HG03175 (cell line): ENCODE results near the gene N4BP2L1.

Experiments
- ATAC-seq: cut with Tn5 transposase; IDR thresholded peaks from one replicate; pipeline ENCODE4 v1.9.1; 2021; ENCODE audit warnings: mild to moderate bottlenecking, moderate library complexity; ENCODE audit not compliant: unreplicated experiment

The N4BP2L1 gene

GRCh38 chr13:32427852-32428580, at the start of gene N4BP2L1:
N4BP2L1 (minus strand) TSS chr13:32428130; CDS start chr13:32428082, 48 bp downstream.
- peak; percentile 70 for ATAC-seq

GRCh38 chr13:32476892-32477291, 49.0 kb upstream of the N4BP2L1 start:
- ATAC-seq: no peak

GRCh38 chr13:32476021-32476731, 48.2 kb upstream of the N4BP2L1 start:
- no peak for ATAC-seq

- no peak for ATAC-seq
Measured at GRCh38 chr13:32474999-32475792, 47.3 kb upstream of the N4BP2L1 start.

- no peak for ATAC-seq
Measured at GRCh38 chr13:32473650-32474049, 45.7 kb upstream of the N4BP2L1 start.

GRCh38 chr13:32472194-32472621, 44.3 kb upstream of the N4BP2L1 start:
- no peak for ATAC-seq

- no peak for ATAC-seq
Measured at GRCh38 chr13:32471187-32471922, 43.4 kb upstream of the N4BP2L1 start.

- no peak for ATAC-seq
Measured at GRCh38 chr13:32468502-32469142, 40.7 kb upstream of the N4BP2L1 start.

GRCh38 chr13:32456591-32456990, 28.7 kb upstream of the N4BP2L1 start:
- no peak for ATAC-seq

GRCh38 chr13:32455594-32455903, 27.6 kb upstream of the N4BP2L1 start:
- no peak for ATAC-seq

- no peak for ATAC-seq
Measured at GRCh38 chr13:32454886-32455593, 27.1 kb upstream of the N4BP2L1 start.

- no peak for ATAC-seq
Measured at GRCh38 chr13:32453981-32454380, 26.1 kb upstream of the N4BP2L1 start.

GRCh38 chr13:32448972-32449371, 21.0 kb upstream of the N4BP2L1 start:
- ATAC-seq: no peak

GRCh38 chr13:32447894-32448623, 20.1 kb upstream of the N4BP2L1 start:
- ATAC-seq: no peak

- ATAC-seq: no peak
Measured at GRCh38 chr13:32446773-32447465, 19.0 kb upstream of the N4BP2L1 start.

GRCh38 chr13:32446220-32446619, 18.3 kb upstream of the N4BP2L1 start:
- ATAC-seq: no peak

GRCh38 chr13:32445461-32445860, 17.5 kb upstream of the N4BP2L1 start:
- ATAC-seq: no peak

- ATAC-seq: peak; percentile 76
Measured at GRCh38 chr13:32443111-32443510, 15.2 kb upstream of the N4BP2L1 start.

GRCh38 chr13:32438871-32439270, 10.9 kb upstream of the N4BP2L1 start:
- ATAC-seq: no peak
